ENCODE measurements around the gene ERAP2. TPM values are rescaled to one million over a fixed set of nuclear protein-coding genes. Genes with fewer than 3 reads are reported as not detected.

ERAP2 gene
- total RNA-seq, 2 experiments from 2014 or later: 19.5 to 29.3 TPM

- Histone ChIP-seq H3K27ac (ENCODE audit: low read depth, low read length, poor library complexity, severe bottlenecking) (peak overlapping the region; percentile 22), H3K9me3 (ENCODE audit: low read length) (no peaks in the 10 kb centered on the region), H3K9me2 (ENCODE audit: insufficient read depth, low read length) (no peaks in the 10 kb centered on the region), H3K4me3 (ENCODE audit: low read depth, low read length, poor library complexity, severe bottlenecking) (peak overlapping the region; percentile 59), H3K4me1 (ENCODE audit: insufficient read depth, low read length, poor library complexity, severe bottlenecking) (peaks cover 43% of the 10 kb centered on the region), H3K4me2 (ENCODE audit: low read length) (peak overlapping the region; percentile 66), H2AFZ (ENCODE audit: low read length) (peak overlapping the region; percentile 60; the same call in 1 of the 2 replicates), H3K79me2 (ENCODE audit: insufficient read depth, low read depth, low read length) (no peaks in the 10 kb centered on the region), H4K20me1 (ENCODE audit: insufficient read depth, low read length) (no peaks in the 10 kb centered on the region), H3K36me3 (ENCODE audit: insufficient read depth, low read length) (peaks cover 22% of the 10 kb centered on the region)
- ChIA-PET POLR2A (interaction anchor here (0.5 to 2.8 kb wide), 11 partner anchors 10 to 239 kb away, joined by 3 to 28 read pairs (median 5); partner anchors contain the start of gene ERAP2), CTCF (ENCODE audit: unreplicated experiment) (interaction anchor here (0.6 kb wide), 1 partner anchor 50 kb away, joined by 4 read pairs; no protein-coding TSS in a partner anchor)
- peak; percentile 29 for DNase-seq (ENCODE audit: low spot score)
- intact Hi-C loops (cut with micrococcal nuclease; ENCODE audit: unreplicated experiment): no loop called here
- TF ChIP-seq CTCF (conservative IDR thresholded peaks at IDR 0.05; ENCODE audit: low read length): no peak
- no peak for TF ChIP-seq EZH2phosphoT487 (IDR thresholded peaks at IDR 0.05; ENCODE audit: borderline replicate concordance, low read depth, low read length)
- BruUV-seq (replicated peaks): no TSS peak
Measured at GRCh38 chr5:96922499-96923244, 46.4 kb downstream of the ERAP2 start.

GRCh38 chr5:96924016-96924443, 47.7 kb downstream of the ERAP2 start:
- Histone ChIP-seq H3K27ac (ENCODE audit: low read depth, low read length, poor library complexity, severe bottlenecking) (peak overlapping the region; percentile 53), H3K4me3 (ENCODE audit: low read depth, low read length, poor library complexity, severe bottlenecking) (no peak overlapping the region), H4K20me1 (ENCODE audit: insufficient read depth, low read length) (no peaks in the 10 kb centered on the region), H2AFZ (ENCODE audit: low read length) (peak overlapping the region; percentile 48), H3K4me2 (ENCODE audit: low read length) (peak overlapping the region; percentile 42), H3K9me2 (ENCODE audit: insufficient read depth, low read length) (no peaks in the 10 kb centered on the region), H3K36me3 (ENCODE audit: insufficient read depth, low read length) (peaks cover 10% of the 10 kb centered on the region), H3K79me2 (ENCODE audit: insufficient read depth, low read depth, low read length) (no peaks in the 10 kb centered on the region), H3K4me1 (ENCODE audit: insufficient read depth, low read length, poor library complexity, severe bottlenecking) (peaks cover 54% of the 10 kb centered on the region), H3K9me3 (ENCODE audit: low read length) (no peaks in the 10 kb centered on the region)
- no TSS peak for BruUV-seq (replicated peaks)
- CTCF ChIA-PET (ENCODE audit: unreplicated experiment): interaction anchor here (0.8 kb wide), 1 partner anchor 39 kb away, joined by 5 read pairs; no protein-coding TSS in a partner anchor
- POLR2A ChIA-PET: interaction anchor here (0.6 to 2.8 kb wide), 17 partner anchors 8 to 1853 kb away, joined by 3 to 28 read pairs (median 5); partner anchors contain the start of genes ERAP1 and ERAP2
- intact Hi-C loops (cut with micrococcal nuclease; ENCODE audit: unreplicated experiment): no loop called here
- DNase-seq (ENCODE audit: low spot score): peak; percentile 39
- TF ChIP-seq CTCF (conservative IDR thresholded peaks at IDR 0.05; ENCODE audit: low read length) (no peak), EZH2phosphoT487 (IDR thresholded peaks at IDR 0.05; ENCODE audit: borderline replicate concordance, low read depth, low read length) (no peak)

- Histone ChIP-seq H2AFZ (ENCODE audit: low read length) (no peak overlapping the region), H3K36me3 (ENCODE audit: insufficient read depth, low read length) (no peaks in the 10 kb centered on the region; the same call in 1 of the 2 replicates), H3K79me2 (ENCODE audit: insufficient read depth, low read depth, low read length) (no peaks in the 10 kb centered on the region; the same call in 1 of the 2 replicates), H3K4me3 (ENCODE audit: low read depth, low read length, poor library complexity, severe bottlenecking) (no peak overlapping the region), H3K4me1 (ENCODE audit: insufficient read depth, low read length, poor library complexity, severe bottlenecking) (peaks cover 63% of the 10 kb centered on the region), H3K4me2 (ENCODE audit: low read length) (no peak overlapping the region), H3K9me3 (ENCODE audit: low read length) (no peaks in the 10 kb centered on the region), H4K20me1 (ENCODE audit: insufficient read depth, low read length) (no peaks in the 10 kb centered on the region), H3K9me2 (ENCODE audit: insufficient read depth, low read length) (no peaks in the 10 kb centered on the region), H3K27ac (ENCODE audit: low read depth, low read length, poor library complexity, severe bottlenecking) (no peak overlapping the region)
- intact Hi-C loops (cut with micrococcal nuclease; ENCODE audit: unreplicated experiment): no loop called here
- BruUV-seq (replicated peaks): no TSS peak
- CTCF ChIA-PET (ENCODE audit: unreplicated experiment): no interaction called here
- no peak for DNase-seq (ENCODE audit: low spot score)
- POLR2A ChIA-PET: interaction anchor here (0.6 to 1.6 kb wide), 3 partner anchors 12 to 56 kb away, joined by 3 to 6 read pairs (median 5); no protein-coding TSS in a partner anchor
- no peak for TF ChIP-seq EZH2phosphoT487 (IDR thresholded peaks at IDR 0.05; ENCODE audit: borderline replicate concordance, low read depth, low read length)
- TF ChIP-seq CTCF (conservative IDR thresholded peaks at IDR 0.05; ENCODE audit: low read length): no peak
Measured at GRCh38 chr5:96926276-96926675, 50.0 kb downstream of the ERAP2 start.
